A673 (cell line): ENCODE data around the gene GJC2. TPM values are rescaled to one million over a fixed set of nuclear protein-coding genes. Genes with fewer than 3 reads are reported as not detected.

Experiments used
- BruUV-seq: library from RNA; stranded (reverse); fragments of 400-500 nt; replicated peaks from 2 replicates; lab custom pipeline; 2021; lab: Mats Ljungman, UMichigan
- CTCF ChIA-PET: fragments of 300-600 bp; sonication (Branson Sonifier 250); formaldehyde crosslinking; loops from one replicate; lab custom pipeline; 2022; ENCODE audit warnings: antibody characterized with exemption; lab: Charles Lee
- POLR2A ChIA-PET: fragments of 300-600 bp; sonication (Branson Sonifier 250); formaldehyde crosslinking; loops from one replicate; lab custom pipeline; 2022; ENCODE audit warnings: antibody characterized with exemption; ENCODE audit not compliant: low non-redundant PET; lab: Charles Lee
- DNase-seq: peaks from one replicate; pipeline ENCODE4 v3.0.0-alpha.2; 2015; ENCODE audit warnings: low spot score
- H3K27ac ChIP-seq: fragments of 200-600 bp; sonication (generic); 2 replicates; pipeline ENCODE4 v1.5.1; 2016; ENCODE audit warnings: mixed run types, low read depth, mild to moderate bottlenecking, mixed read lengths, antibody characterized with exemption, low read length; ENCODE audit not compliant: poor library complexity, severe bottlenecking
- H3K27me3 ChIP-seq: fragments of 200-600 bp; sonication (generic); replicated peaks from 2 replicates; pipeline ENCODE4 v1.6.1; 2017; ENCODE audit warnings: mixed run types, low read depth, mild to moderate bottlenecking, mixed read lengths, antibody characterized with exemption, low read length; ENCODE audit not compliant: insufficient read depth, poor library complexity
- H3K36me3 ChIP-seq: fragments of 200-600 bp; sonication (generic); 2 replicates; pipeline ENCODE4 v1.6.1; 2016; ENCODE audit warnings: mixed run types, mild to moderate bottlenecking, mixed read lengths, antibody characterized with exemption, low read length; ENCODE audit not compliant: insufficient read depth, poor library complexity, severe bottlenecking
- H3K4me1 ChIP-seq: fragments of 200-600 bp; sonication (generic); 2 replicates; pipeline ENCODE4 v1.6.1; 2017; ENCODE audit warnings: mixed run types, mild to moderate bottlenecking, mixed read lengths, antibody characterized with exemption, low read length; ENCODE audit not compliant: insufficient read depth, poor library complexity, severe bottlenecking
- H3K4me3 ChIP-seq: fragments of 200-600 bp; sonication (generic); 2 replicates; pipeline ENCODE4 v1.5.1; 2016; ENCODE audit warnings: low read depth, mixed run types, mild to moderate bottlenecking, mixed read lengths, low read length; ENCODE audit not compliant: poor library complexity, severe bottlenecking
- H3K9me3 ChIP-seq: fragments of 200-600 bp; sonication (generic); 2 replicates; pipeline ENCODE4 v1.6.1; 2016; ENCODE audit warnings: mixed run types, low read depth, mild to moderate bottlenecking, mixed read lengths, antibody characterized with exemption, low read length; ENCODE audit not compliant: poor library complexity, severe bottlenecking
- CTCF ChIP-seq: fragments of 300-800, 200-600 bp; sonication (generic); conservative IDR thresholded peaks from 2 replicates; pipeline ENCODE4 v1.5.1; 2017; ENCODE audit warnings: low read depth, mild to moderate bottlenecking, antibody characterized with exemption, low read length, moderate library complexity, mixed read lengths
- EZH2 ChIP-seq: fragments of 200-600 bp; sonication (generic); IDR thresholded peaks from 2 replicates; pipeline ENCODE4 v1.6.1; 2017; ENCODE audit warnings: borderline replicate concordance, low read depth, mild to moderate bottlenecking, mixed read lengths, antibody characterized with exemption, low read length; ENCODE audit not compliant: poor library complexity, severe bottlenecking
- intact Hi-C: fragments of 100-400 bp; cut with micrococcal nuclease; formaldehyde crosslinking; loops from one replicate; pipeline ENCODE4 v1.10.0; 2022; ENCODE audit not compliant: unreplicated experiment
- total RNA-seq: library from RNA; stranded (reverse); gene quantifications from 2 replicates; pipeline ENCODE4 v1.2.3, GENCODE V29; 2021

GJC2 gene
- total RNA-seq, 1 experiment from 2014 or later = 0.97 TPM

- Histone ChIP-seq H3K9me3 (no peaks in the 10 kb centered on the region), H3K36me3 (no peaks in the 10 kb centered on the region), H3K27me3 (no peaks in the 10 kb centered on the region), H3K4me3 (no peak overlapping the region), H3K27ac (no peak overlapping the region), H3K4me1 (no peaks in the 10 kb centered on the region)
- no TSS peak for BruUV-seq
- intact Hi-C loops = no loop called here
- DNase-seq = no peak
- ChIA-PET CTCF (interaction anchor here (1.4 kb wide), 1 partner anchor 11 kb away, joined by 13 read pairs; the partner anchor contains the start of gene IBA57), POLR2A (no interaction called here)
- TF ChIP-seq EZH2 (no peak), CTCF (no peak)
These were observed 26.9 kb downstream of the GJC2 start for GRCh38 chr1:228176461-228177182.

- H3K27me3 ChIP-seq = no peaks in the 10 kb centered on the region
- H3K9me3 ChIP-seq = no peaks in the 10 kb centered on the region
- no peak overlapping the region for H3K27ac ChIP-seq
- ChIA-PET CTCF (interaction anchor here (1.4 kb wide), 1 partner anchor 12 kb away, joined by 13 read pairs; the partner anchor contains the start of gene IBA57), POLR2A (no interaction called here)
- TF ChIP-seq EZH2 (no peak), CTCF (no peak)
- no peaks in the 10 kb centered on the region for H3K4me1 ChIP-seq
- DNase-seq = no peak
- H3K36me3 ChIP-seq = no peaks in the 10 kb centered on the region
- intact Hi-C loops = no loop called here
- no TSS peak for BruUV-seq
- H3K4me3 ChIP-seq = no peak overlapping the region
These were observed 27.4 kb downstream of the GJC2 start for GRCh38 chr1:228177183-228177475.

- Histone ChIP-seq H3K9me3 (no peaks in the 10 kb centered on the region), H3K4me1 (no peaks in the 10 kb centered on the region), H3K4me3 (no peak overlapping the region), H3K27me3 (no peaks in the 10 kb centered on the region), H3K27ac (no peak overlapping the region), H3K36me3 (no peaks in the 10 kb centered on the region)
- no TSS peak for BruUV-seq
- TF ChIP-seq EZH2 (no peak), CTCF (no peak)
- DNase-seq = no peak
- intact Hi-C loops = no loop called here
- ChIA-PET POLR2A (no interaction called here), CTCF (no interaction called here)
These were observed 28.3 kb downstream of the GJC2 start for GRCh38 chr1:228177721-228178710.
